NB4 (cell line): ENCODE measurements around the gene BACH2.

Experiments
- POLR2A ChIP-seq: IDR thresholded peaks from 2 replicates; pipeline ENCODE4 v1.6.1; 2011; ENCODE audit warnings: mild to moderate bottlenecking; ENCODE audit not compliant: insufficient read length; ENCODE audit errors: extremely low read depth
- TF ChIP-seq, protein P1 (sequence below): IDR thresholded peaks from one replicate; pipeline ENCODE4 v1.5.1; 2012; ENCODE audit warnings: low read depth, low read length
- TF ChIP-seq, protein P2 (sequence below): IDR thresholded peaks from 2 replicates; pipeline ENCODE4 v1.6.1; 2011; ENCODE audit warnings: low read depth, low read length

DNA sequence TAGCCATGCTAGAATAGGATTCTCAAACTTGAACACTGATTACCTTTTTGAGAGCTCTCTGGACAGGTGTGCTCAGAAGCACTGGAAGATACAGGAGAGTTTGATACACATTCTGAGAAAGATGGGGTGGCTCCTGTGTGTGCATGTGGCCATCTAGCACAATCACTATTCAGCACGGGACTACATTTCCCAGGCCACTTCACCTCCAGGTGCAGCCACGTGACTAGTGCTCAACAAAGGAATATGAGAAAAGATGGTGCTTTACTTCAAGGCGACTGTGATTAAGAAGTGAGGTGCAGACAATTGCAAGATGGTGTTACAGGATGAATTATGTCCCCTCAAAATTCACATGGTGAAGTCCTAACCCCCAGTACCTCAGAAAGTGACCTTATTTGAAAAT is 103.8 kb downstream of the BACH2 start:
- TF ChIP-seq, protein P1, sequence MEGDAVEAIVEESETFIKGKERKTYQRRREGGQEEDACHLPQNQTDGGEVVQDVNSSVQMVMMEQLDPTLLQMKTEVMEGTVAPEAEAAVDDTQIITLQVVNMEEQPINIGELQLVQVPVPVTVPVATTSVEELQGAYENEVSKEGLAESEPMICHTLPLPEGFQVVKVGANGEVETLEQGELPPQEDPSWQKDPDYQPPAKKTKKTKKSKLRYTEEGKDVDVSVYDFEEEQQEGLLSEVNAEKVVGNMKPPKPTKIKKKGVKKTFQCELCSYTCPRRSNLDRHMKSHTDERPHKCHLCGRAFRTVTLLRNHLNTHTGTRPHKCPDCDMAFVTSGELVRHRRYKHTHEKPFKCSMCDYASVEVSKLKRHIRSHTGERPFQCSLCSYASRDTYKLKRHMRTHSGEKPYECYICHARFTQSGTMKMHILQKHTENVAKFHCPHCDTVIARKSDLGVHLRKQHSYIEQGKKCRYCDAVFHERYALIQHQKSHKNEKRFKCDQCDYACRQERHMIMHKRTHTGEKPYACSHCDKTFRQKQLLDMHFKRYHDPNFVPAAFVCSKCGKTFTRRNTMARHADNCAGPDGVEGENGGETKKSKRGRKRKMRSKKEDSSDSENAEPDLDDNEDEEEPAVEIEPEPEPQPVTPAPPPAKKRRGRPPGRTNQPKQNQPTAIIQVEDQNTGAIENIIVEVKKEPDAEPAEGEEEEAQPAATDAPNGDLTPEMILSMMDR: no peak
- TF ChIP-seq POLR2A: no peak
- TF ChIP-seq, protein P2, sequence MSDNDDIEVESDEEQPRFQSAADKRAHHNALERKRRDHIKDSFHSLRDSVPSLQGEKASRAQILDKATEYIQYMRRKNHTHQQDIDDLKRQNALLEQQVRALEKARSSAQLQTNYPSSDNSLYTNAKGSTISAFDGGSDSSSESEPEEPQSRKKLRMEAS: no peak
